ENCODE measurements around the gene TTLL11. TPM values are rescaled to one million over a fixed set of nuclear protein-coding genes. Genes with fewer than 3 reads are reported as not detected.

The TTLL11 gene
- total and polyA plus RNA-seq, 2 of the 8 experiments (the other 6 are each of a cell fraction or from before 2014, with no cell fraction given) = 0.56 to 0.80 TPM

DNA sequence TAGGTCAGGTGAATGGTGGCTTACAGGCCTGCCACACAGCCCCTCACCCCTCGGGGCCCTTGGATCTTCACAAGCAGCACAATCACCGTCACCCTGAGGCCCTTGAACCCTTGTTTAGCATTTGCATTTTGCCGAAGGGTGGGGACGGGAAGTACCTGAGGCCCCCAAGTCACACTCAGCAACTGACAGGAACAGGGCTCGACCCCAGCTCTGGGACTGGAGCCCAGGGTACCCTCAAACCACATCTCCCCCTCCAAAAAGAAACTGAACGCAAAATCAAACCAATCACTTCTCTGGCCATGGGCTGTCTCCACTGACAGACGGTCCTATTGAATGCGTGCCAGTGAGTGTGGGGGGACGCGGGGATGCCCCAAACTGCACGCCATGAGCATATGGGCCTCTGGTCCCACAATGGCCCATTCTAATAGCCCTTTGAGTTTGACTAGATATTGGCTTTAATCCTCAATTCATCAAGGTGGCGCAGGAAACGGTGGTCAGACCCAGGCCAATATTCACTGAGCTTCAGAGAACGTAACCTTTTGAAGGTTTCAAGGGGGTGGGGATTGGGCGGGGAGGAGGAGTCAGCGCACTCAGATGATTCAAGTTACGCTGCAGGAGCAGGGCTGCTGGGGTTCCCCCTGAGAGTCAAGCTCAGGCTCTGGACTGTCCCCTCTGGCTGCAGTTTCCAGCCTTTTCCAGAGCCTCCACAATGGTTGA is 265.7 kb downstream of the TTLL11 start:
- Histone ChIP-seq H2BK120ac (replicated peaks; ENCODE audit: low read depth, low read length) (no peak overlapping the region), H2BK12ac (ENCODE audit: low read depth, low read length) (no peak overlapping the region), H3K56ac (replicated peaks; ENCODE audit: insufficient read length, low read depth, low read length) (no peak overlapping the region), H3K4me2 (ENCODE audit: insufficient read depth in 1 of 2, low read depth in 2 of 2, low read length in 2 of 2) (no peak overlapping the region), H3K4me1 (replicated peaks in 1 of 4; ENCODE audit: control insufficient read depth in 3 of 4, insufficient read depth in 4 of 4, low read length in 3 of 4) (no peaks in the 10 kb centered on the region; a peak in 1 of 7 replicates), H3K23me2 (ENCODE audit: low read depth, low read length) (no peaks in the 10 kb centered on the region), H3K14ac (ENCODE audit: insufficient read length) (no peak overlapping the region), H2BK5ac (ENCODE audit: low read depth, low read length) (no peak overlapping the region; the same call in 1 of the 2 replicates), H3K27ac (ENCODE audit: low read depth, low read length) (no peak overlapping the region), H2AK5ac (ENCODE audit: low read depth, low read length) (no peak overlapping the region), H4K8ac (ENCODE audit: extremely low read depth, insufficient read depth, low read length) (peak overlapping the region; percentile 45; the same call in 1 of the 2 replicates), H3K36me3 (ENCODE audit: control insufficient read depth in 2 of 4, insufficient read depth in 4 of 4, low read length in 3 of 4) (no peaks in the 10 kb centered on the region), H4K91ac (replicated peaks; ENCODE audit: insufficient read length, low read length) (no peak overlapping the region), H3K79me2 (ENCODE audit: control insufficient read depth in 1 of 2, insufficient read depth in 2 of 2, low read length in 2 of 2) (no peaks in the 10 kb centered on the region), H3K4ac (replicated peaks; ENCODE audit: insufficient read length, low read depth, low read length) (no peak overlapping the region), H3K9me3 (ENCODE audit: insufficient read depth in 2 of 2, low read depth in 1 of 2, low read length in 1 of 2) (no peaks in the 10 kb centered on the region), H3K9ac (replicated peaks in 1 of 4; ENCODE audit: extremely low read depth in 1 of 4, low read depth in 3 of 4, low read length in 3 of 4) (no peak overlapping the region), H4K20me1 (replicated peaks in 1 of 2; ENCODE audit: control insufficient read depth in 1 of 2, insufficient read depth in 2 of 2, low read length in 2 of 2) (no peaks in the 10 kb centered on the region), H3K27me3 (replicated peaks in 1 of 4; ENCODE audit: control insufficient read depth in 3 of 4, extremely low read depth in 1 of 4, insufficient read depth in 3 of 4, low read length in 3 of 4) (no peaks in the 10 kb centered on the region), H3K23ac (ENCODE audit: insufficient read length) (no peak overlapping the region), H3K18ac (ENCODE audit: extremely low read depth, low read length) (no peak overlapping the region), H2AFZ (ENCODE audit: low read length) (no peak overlapping the region), H3K79me1 (ENCODE audit: low read depth, low read length) (no peaks in the 10 kb centered on the region), H2BK20ac (ENCODE audit: low read length) (no peak overlapping the region), H3K4me3 (ENCODE audit: extremely low read depth in 1 of 4, insufficient read depth in 2 of 4, low read depth in 3 of 4, low read length in 4 of 4) (no peak overlapping the region), H2BK15ac (ENCODE audit: low read length) (no peak overlapping the region), H4K5ac (ENCODE audit: insufficient read length, low read depth, low read length) (no peak overlapping the region)
- no peak for FAIRE-seq
- 86% methylated on average over 17 of the region's 17 CpGs; no CpG with 5 or more reads in 1 of the 2 experiments for WGBS, 2 experiments (ENCODE audit: extremely low coverage in 1 of 2, insufficient coverage in 1 of 2, insufficient read length in 1 of 2, insufficient replicate concordance in 2 of 2, low coverage in 1 of 2, low lambda C conversion rate in 2 of 2, missing lambda C conversion rate in 1 of 2)
- DNase-seq (ENCODE audit: low read depth in 1 of 2, low spot score in 2 of 2) = peak in 1 of 2 experiments; percentile 46
- ChIA-PET CTCF (ENCODE audit: partially characterized antibody) (interaction anchor here (0.6 to 0.9 kb wide), 3 partner anchors 27 to 76 kb away, joined by 3 read pairs; no protein-coding TSS in a partner anchor), POLR2A (ENCODE audit: partially characterized antibody) (interaction anchor here (0.6 to 1.3 kb wide), 2 partner anchors 9 to 44 kb away, joined by 3 to 4 read pairs; no protein-coding TSS in a partner anchor)
- TF ChIP-seq SP4 (IDR thresholded peaks at IDR 0.05; ENCODE audit: low read length) (no peak), TAF1 (IDR thresholded peaks at IDR 0.05; ENCODE audit: low read depth, low read length) (no peak), ATF3 (IDR thresholded peaks at IDR 0.05; ENCODE audit: insufficient read depth, low read depth, low read length) (no peak), SIX5 (IDR thresholded peaks at IDR 0.05; ENCODE audit: low read depth, low read length) (no peak), E2F6 (IDR thresholded peaks at IDR 0.05) (no peak), CREB1 (IDR thresholded peaks at IDR 0.05) (no peak), CHD2 (IDR thresholded peaks at IDR 0.05; ENCODE audit: low read length) (no peak)
- TF ChIP-seq, protein P1, sequence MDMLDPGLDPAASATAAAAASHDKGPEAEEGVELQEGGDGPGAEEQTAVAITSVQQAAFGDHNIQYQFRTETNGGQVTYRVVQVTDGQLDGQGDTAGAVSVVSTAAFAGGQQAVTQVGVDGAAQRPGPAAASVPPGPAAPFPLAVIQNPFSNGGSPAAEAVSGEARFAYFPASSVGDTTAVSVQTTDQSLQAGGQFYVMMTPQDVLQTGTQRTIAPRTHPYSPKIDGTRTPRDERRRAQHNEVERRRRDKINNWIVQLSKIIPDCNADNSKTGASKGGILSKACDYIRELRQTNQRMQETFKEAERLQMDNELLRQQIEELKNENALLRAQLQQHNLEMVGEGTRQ (IDR thresholded peaks at IDR 0.05; ENCODE audit: low read length) = no peak

Data from H1 (cell line).